GM12878 (cell line): Measurements from ENCODE around the gene HOXD1. TPM values are rescaled to one million over a fixed set of nuclear protein-coding genes. Genes with fewer than 3 reads are reported as not detected.

Source experiments
- ATAC-seq: fragments of 200-7000 bp; cut with Tn5 transposase; 3 replicates; pipeline ENCODE4 v1.9.1; 2020; ENCODE audit warnings: mild to moderate bottlenecking, moderate library complexity
- BruUV-seq: library from RNA; stranded (reverse); fragments of 400-500 nt; replicated peaks from 2 replicates; lab custom pipeline; 2021; lab: Mats Ljungman, UMichigan
- CTCF ChIA-PET: fragments of 300-600 bp; sonication (Branson Sonifier 250); formaldehyde crosslinking; extraction: SDS; loops from one replicate; lab custom pipeline; 2021; ENCODE audit warnings: inconsistent platforms; lab: Yijun Ruan, JAX
- POLR2A ChIA-PET: fragments of 350-600 bp; formaldehyde crosslinking; extraction: SDS; loops from one replicate; lab custom pipeline; 2021; ENCODE audit warnings: inconsistent platforms; lab: Charles Lee
- RAD21 ChIA-PET: fragments of 300-600 bp; sonication (Branson Sonifier 250); formaldehyde crosslinking; loops from one replicate; lab custom pipeline; 2023; ENCODE audit warnings: antibody characterized with exemption; ENCODE audit not compliant: unreplicated experiment; lab: Charles Lee
- SMC1A ChIA-PET: fragments of 300-600 bp; sonication (Branson Sonifier 250); formaldehyde crosslinking; loops from one replicate; lab custom pipeline; 2023; ENCODE audit not compliant: unreplicated experiment, uncharacterized antibody; lab: Charles Lee
- DNase-seq: peaks from one replicate; pipeline ENCODE4 v3.0.0-alpha.2; 2011; ENCODE audit warnings: low read depth, low spot score
- FAIRE-seq: peaks from 3 replicates; lab custom pipeline; 2011; peaks lifted over from hg19 to GRCh38; lab: Jason Lieb, UNC
- H2AFZ ChIP-seq: 2 replicates; pipeline ENCODE4 v1.6.0; 2011; ENCODE audit warnings: low read depth, low read length, control low read depth; ENCODE audit not compliant: control insufficient read depth
- H3K27ac ChIP-seq: 2 replicates; pipeline ENCODE4 v1.5.1; 2011; ENCODE audit warnings: control low read depth; ENCODE audit not compliant: control insufficient read depth, insufficient read depth
- H3K27me3 ChIP-seq, 2 experiments: replicated peaks in 1 of 2; 2 replicates each; pipeline versions ENCODE4 v1.6.0 to v1.6.1; 2011; ENCODE audit warnings: low read length in 1 of 2; ENCODE audit not compliant: control insufficient read depth in 2 of 2, insufficient read depth in 2 of 2
- H3K36me3 ChIP-seq, 2 experiments: 2 replicates each; pipeline ENCODE4 v1.5.1; 2011; ENCODE audit warnings: low read length in 1 of 2; ENCODE audit not compliant: control insufficient read depth in 2 of 2, insufficient read depth in 2 of 2
- H3K4me1 ChIP-seq: 2 replicates; pipeline ENCODE4 v1.6.1; 2011; ENCODE audit warnings: mild to moderate bottlenecking, low read length, moderate library complexity, mixed read lengths; ENCODE audit not compliant: control insufficient read depth, insufficient read depth
- H3K4me2 ChIP-seq: 2 replicates; pipeline ENCODE4 v1.6.0; 2011; ENCODE audit warnings: control low read depth; ENCODE audit not compliant: control insufficient read depth, insufficient read depth
- H3K4me3 ChIP-seq: fragments of 200-600 bp; sonication (generic); 2 replicates; pipeline ENCODE4 v1.5.1; 2016
- H3K79me2 ChIP-seq: 2 replicates; pipeline ENCODE4 v1.6.0; 2011; ENCODE audit warnings: low read length; ENCODE audit not compliant: control insufficient read depth, insufficient read depth
- H3K9ac ChIP-seq: 2 replicates; pipeline ENCODE4 v1.8.0; 2011; ENCODE audit warnings: low read length, control low read depth, mixed read lengths; ENCODE audit not compliant: control insufficient read depth, insufficient read depth
- H3K9me3 ChIP-seq: replicated peaks from 3 replicates; pipeline ENCODE4 v1.5.1; 2011; ENCODE audit warnings: mild to moderate bottlenecking, low read length; ENCODE audit not compliant: control insufficient read depth, insufficient read depth
- H4K20me1 ChIP-seq: 2 replicates; pipeline ENCODE4 v1.6.0; 2011; ENCODE audit not compliant: control insufficient read depth, insufficient read depth
- ATF2 ChIP-seq: IDR thresholded peaks from 2 replicates; pipeline ENCODE4 v1.6.1; 2012; ENCODE audit warnings: low read length, inconsistent platforms
- IKZF2 ChIP-seq, 2 experiments: fragments of 450-650 bp; IDR thresholded peaks; 2 replicates each; pipeline ENCODE4 v1.6.1; 2017; ENCODE audit warnings: mild to moderate bottlenecking in 2 of 2, moderate library complexity in 2 of 2
- NR2C1 ChIP-seq: fragments of 450-650 bp; IDR thresholded peaks from 2 replicates; pipeline ENCODE4 v1.6.1; 2017; ENCODE audit warnings: antibody characterized with exemption, mild to moderate bottlenecking, moderate library complexity
- WGBS: methylation state at CpG from one replicate; pipeline ENCODE4 v1.1.6; 2016; ENCODE audit warnings: low lambda C conversion rate; ENCODE audit not compliant: insufficient replicate concordance, insufficient coverage; ENCODE audit errors: missing lambda C conversion rate; 5-methylcytosine and 5-hydroxymethylcytosine counted together
- in situ Hi-C: fragments of 300-500 bp; cut with MboI; formaldehyde crosslinking; loops from 9 replicates; pipeline ENCODE4 v1.14.3; 2018; ENCODE audit warnings: mixed read lengths
- intact Hi-C: fragments of 100-400 bp; cut with micrococcal nuclease; formaldehyde crosslinking; loops from one replicate; pipeline ENCODE4 v1.14.2; 2022; ENCODE audit not compliant: unreplicated experiment
- polyA plus RNA-seq, 11 experiments: library from polyadenylated mRNA; depleted of rRNA in 4 of 11; unstranded in 6 of 11; stranded (reverse) in 5 of 11; fragments of >200 nt; fragmentation: Nextera tagmentation in 4 of 11; fragmentation: Illumina TruSeq in 1 of 11; extraction: Ambion mirVana in 4 of 11; extraction: Trizol in 1 of 11; gene quantifications; 1 replicate in 1 of 11; 2 replicates in 10 of 11; pipeline versions ENCODE4 v1.2.1 to v1.2.3, GENCODE V29; 2011 to 2016; ENCODE audit warnings: inconsistent platforms in 2 of 11, missing spikeins in 2 of 11, low read depth in 1 of 11
- total RNA-seq, 4 experiments: library from RNA; depleted of rRNA in 3 of 4; stranded (reverse); fragments of >200 nt in 3 of 4; fragmentation: Illumina TruSeq in 1 of 4; extraction: Trizol in 1 of 4; gene quantifications; 2 replicates each; pipeline versions ENCODE4 v1.2.1 to v1.2.3, GENCODE V29; 2013 to 2021
- TF ChIP-seq, protein P1 (sequence below): fragments of 450-650 bp; IDR thresholded peaks from 2 replicates; pipeline ENCODE4 v1.6.1; 2014; ENCODE audit warnings: mild to moderate bottlenecking

Gene HOXD1
- total and polyA plus RNA-seq, 10 of the 15 experiments (the other 5 are each of a cell fraction or from before 2014, with no cell fraction given), result not detected

DNA sequence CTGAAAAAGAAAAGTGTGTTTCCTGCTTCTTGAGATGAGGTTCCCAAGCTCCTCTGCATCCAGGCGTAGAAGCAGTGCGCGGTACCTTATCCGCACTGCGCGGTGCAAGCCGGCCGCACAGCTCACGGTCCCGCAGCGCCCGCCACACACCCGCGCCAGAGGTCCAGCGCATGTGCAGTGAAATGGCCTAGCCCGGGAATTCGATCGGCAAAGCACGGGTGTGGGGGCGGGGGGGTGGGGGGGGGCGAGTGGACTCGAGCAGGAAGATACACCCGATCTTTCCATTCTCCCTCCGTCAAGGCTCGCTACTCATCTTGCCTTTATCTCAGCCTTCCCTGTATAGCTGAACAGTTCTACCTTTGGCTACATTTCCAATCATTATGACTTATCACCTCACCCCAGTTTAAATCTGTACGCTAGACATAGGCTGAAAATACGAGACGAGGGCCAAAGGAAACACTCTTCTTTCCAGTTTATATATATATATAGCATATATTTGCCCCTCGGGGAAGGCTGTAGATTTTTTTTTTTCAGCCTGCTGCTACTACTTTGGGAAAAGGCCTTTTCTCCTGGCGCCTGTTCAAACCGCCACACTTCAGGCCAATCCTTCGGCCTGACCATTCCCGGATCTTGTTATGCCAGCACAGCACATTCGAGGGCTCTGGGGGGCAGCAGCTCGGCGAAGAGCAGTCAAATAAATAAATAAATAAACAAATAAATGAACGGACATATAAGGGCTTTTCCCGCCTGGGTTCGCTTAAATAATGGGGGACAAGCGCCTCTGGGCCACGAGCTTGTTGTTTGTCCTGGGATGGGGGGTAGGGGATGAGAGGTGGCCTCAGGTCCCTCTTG, 48.6 kb upstream of the HOXD1 start:
- TF ChIP-seq IKZF2 (IDR thresholded peaks at IDR 0.05) (no peak), ATF2 (no peak), NR2C1 (no peak)
- TF ChIP-seq, protein P1, sequence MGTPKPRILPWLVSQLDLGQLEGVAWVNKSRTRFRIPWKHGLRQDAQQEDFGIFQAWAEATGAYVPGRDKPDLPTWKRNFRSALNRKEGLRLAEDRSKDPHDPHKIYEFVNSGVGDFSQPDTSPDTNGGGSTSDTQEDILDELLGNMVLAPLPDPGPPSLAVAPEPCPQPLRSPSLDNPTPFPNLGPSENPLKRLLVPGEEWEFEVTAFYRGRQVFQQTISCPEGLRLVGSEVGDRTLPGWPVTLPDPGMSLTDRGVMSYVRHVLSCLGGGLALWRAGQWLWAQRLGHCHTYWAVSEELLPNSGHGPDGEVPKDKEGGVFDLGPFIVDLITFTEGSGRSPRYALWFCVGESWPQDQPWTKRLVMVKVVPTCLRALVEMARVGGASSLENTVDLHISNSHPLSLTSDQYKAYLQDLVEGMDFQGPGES, result no peak
- TF ChIP-seq, all 136 proteins: peak for 0
- Histone ChIP-seq H3K9ac (no peak overlapping the region), H3K4me2 (peak overlapping the region; percentile 73), H3K36me3 (no peaks in the 10 kb centered on the region), H2AFZ (peak overlapping the region; percentile 74), H3K79me2 (no peaks in the 10 kb centered on the region), H3K4me1 (no peaks in the 10 kb centered on the region), H3K4me3 (peak overlapping the region; percentile 37; the same call in 1 of the 2 replicates), H3K27me3 (peaks cover under 1 to 11% of the 10 kb centered on the region in 2 experiments), H3K27ac (no peak overlapping the region), H3K9me3 (no peaks in the 10 kb centered on the region; the same call in 2 of the 3 replicates), H4K20me1 (no peaks in the 10 kb centered on the region)
- SMC1A ChIA-PET, result interaction anchor here (0.6 to 5.3 kb wide), 21 partner anchors 9 to 1018 kb away, joined by 3 to 58 read pairs (median 3); no protein-coding TSS in a partner anchor
- no peak for FAIRE-seq
- ATAC-seq, result no peak
- in situ Hi-C loops, result loop anchor here (5.0 to 25.0 kb wide), 3 partner anchors 317 to 1197 kb away; no protein-coding TSS in a partner anchor
- no TSS peak for BruUV-seq
- WGBS, result 58% methylated on average over 35 of the region's 41 CpGs
- CTCF ChIA-PET, result interaction anchor here (0.6 to 8.6 kb wide), 41 partner anchors 8 to 1415 kb away, joined by 3 to 157 read pairs (median 5); no protein-coding TSS in a partner anchor
- RAD21 ChIA-PET, result interaction anchor here (0.6 to 5.9 kb wide), 27 partner anchors 11 to 1009 kb away, joined by 3 to 103 read pairs (median 5); no protein-coding TSS in a partner anchor
- DNase-seq, result no peak
- POLR2A ChIA-PET, result interaction anchor here (0.6 kb wide), 1 partner anchor 512 kb away, joined by 4 read pairs; no protein-coding TSS in a partner anchor
- intact Hi-C loops, result loop anchor here (1.0 to 5.0 kb wide), 6 partner anchors 242 to 1007 kb away; no protein-coding TSS in a partner anchor
